ENCODE results near the gene TMEM18. TPM values are rescaled to one million over a fixed set of nuclear protein-coding genes. Genes with fewer than 3 reads are reported as not detected.
"Not testable (repeated sequence)": the region's sequence is repeated elsewhere in the genome, so short reads cannot be mapped to it uniquely, and the experiment has no call there.

Gene TMEM18
- total RNA-seq: 29.0 TPM

DNA sequence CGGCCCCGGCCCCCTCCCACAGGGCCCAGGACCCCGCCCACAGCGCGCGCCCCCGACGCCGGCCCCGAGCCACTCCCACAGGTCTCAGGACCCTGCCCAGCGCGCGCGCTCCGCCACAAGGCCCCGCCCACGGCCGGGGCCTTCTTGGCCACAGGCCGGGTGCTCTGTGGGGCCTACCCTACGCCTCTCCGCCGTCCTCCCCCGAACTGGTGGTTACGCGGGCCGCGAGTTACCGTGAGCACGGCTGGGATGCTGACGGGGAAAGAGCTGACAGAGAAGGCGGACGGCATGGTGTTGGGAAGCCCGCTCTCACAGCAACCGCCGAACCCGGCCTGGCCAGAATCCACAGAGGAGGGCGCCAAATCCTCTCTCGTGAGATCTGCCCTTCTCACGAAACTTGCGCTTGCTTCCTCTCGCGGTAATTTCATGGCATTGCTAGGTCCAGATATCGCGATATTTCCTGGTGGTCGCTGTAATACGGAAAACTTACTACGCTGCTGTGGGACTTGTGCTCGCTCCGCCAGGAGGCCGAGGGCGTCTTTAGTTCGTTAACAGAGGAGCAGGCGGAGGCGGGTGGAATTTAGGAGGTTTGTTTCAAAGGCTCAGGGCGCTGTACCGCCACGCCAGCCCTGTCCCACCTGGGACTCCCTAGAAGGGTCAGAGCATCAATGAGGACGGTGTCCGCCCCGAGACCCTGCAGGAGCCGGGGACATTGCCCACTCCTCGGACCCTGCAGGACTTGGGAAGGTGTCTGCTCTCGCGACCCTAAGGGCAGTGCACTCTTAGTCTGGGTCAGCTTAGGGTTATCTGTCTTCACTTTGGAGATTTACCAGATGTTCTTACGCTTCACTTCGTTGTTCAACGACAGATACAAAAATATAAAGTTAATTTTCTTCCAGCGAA is at the start of gene TMEM18:
TMEM18 (minus strand) TSS at position 351 of the 903 bp plus-strand sequence; CDS start at position 290, 61 bp downstream.
- DNase-seq: peak; percentile 99

- DNase-seq: no peak
These were observed 49.0 kb upstream of the TMEM18 start for GRCh38 chr2:726169-726568.

GRCh38 chr2:725468-725867 is 48.3 kb upstream of the TMEM18 start:
- DNase-seq: no peak

GRCh38 chr2:723761-724160 is 46.6 kb upstream of the TMEM18 start:
- no peak for DNase-seq

DNA sequence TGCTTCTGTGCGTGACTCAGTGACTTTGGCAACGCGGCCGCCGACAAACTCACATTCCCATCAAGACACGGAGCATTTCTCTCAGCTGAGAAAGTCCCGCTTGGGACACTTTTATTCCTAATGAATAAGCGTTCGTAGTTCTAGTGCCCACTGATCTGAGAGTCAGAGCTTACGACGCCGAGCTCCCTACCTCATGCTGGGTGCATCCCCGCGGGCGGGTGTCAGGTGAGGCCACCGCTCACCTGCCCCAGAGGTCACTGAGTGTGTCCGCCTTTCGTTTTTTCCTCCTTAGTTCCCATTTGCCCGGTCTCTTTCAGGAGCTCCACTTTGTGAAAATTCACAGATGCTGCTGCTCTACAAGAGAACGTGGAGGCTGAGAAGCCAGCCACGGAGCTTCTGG is 43.6 kb upstream of the TMEM18 start:
- no peak for DNase-seq

- no peak for DNase-seq
These were observed 42.5 kb upstream of the TMEM18 start for GRCh38 chr2:719734-720133.

- DNase-seq: no peak
These were observed 42.0 kb upstream of the TMEM18 start for GRCh38 chr2:719191-719590.

DNA sequence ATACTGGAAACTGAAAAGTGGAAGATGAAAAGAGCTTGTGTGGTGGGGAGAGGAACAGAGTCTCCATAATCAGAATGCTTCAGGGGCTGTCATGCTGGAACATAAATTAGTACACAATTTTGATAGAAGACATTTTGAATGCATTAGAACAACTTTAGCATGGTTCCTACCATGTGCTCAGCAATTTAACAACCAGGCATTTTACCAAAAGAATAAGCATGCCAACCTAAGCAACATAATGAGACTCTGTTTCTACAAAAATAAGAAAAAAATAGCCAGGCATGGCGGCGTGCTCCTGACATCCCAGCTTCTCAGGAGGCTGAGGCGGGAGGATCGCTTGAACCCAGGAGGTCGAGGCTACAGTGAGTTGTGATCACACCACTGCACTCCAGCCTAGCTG is 40.5 kb upstream of the TMEM18 start:
- no peak for DNase-seq

- peak; percentile 54 for DNase-seq
These were observed 38.8 kb upstream of the TMEM18 start for GRCh38 chr2:715854-716560.

DNA sequence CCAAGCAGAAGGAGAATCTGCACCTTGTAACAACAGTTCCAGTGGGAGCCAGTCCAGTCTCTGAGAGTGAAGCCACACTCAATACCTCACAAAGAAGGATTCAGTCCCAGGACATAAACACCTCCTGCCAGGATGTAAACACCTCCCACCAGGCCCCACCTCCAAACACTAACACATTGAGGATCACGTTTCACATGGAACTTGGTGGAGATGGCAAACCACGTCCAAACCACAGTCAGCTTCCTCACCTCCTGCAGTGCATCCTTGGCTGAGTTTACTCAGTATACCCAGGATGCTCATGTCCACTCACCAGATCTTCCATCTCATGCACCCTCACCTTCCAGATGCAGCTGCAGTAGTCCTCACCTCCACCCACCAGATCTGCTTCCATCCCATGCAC is 37.8 kb upstream of the TMEM18 start:
- DNase-seq: no peak

DNA sequence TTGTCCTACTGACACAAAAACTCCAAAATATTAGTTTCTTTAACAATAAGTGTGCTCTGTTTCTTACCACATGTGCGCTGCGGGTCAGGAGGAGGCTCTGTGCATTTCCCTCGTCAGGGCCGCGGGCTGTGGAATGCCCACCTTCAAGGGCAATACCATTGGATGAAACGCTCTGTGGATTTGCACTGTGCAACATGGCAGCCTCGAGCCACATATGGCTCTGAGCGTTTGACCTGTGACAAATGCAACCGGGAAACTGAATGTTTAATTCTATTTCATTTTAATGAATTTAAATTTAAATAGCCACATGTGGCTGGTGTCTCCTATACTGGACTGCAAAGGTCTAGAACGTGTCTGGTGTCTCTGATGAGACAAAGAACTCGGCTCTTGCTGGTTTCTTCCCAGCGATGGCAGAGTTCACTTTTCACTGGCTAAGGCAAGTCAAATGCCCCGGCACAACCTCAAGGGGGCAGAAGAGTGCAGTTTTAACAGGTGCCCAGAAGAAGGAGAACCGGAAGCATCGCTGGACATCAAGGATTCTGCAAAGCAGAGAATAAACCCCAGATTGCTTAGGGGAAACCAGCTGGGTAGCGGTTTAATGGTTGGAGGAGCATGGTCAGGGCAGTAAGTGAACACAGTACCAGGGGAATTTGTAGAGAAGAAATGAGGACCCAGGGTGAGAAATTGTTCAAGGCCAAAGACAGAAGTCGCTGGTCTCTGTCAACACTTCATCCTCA is 37.0 kb upstream of the TMEM18 start:
- peak; percentile 77 for DNase-seq

DNA sequence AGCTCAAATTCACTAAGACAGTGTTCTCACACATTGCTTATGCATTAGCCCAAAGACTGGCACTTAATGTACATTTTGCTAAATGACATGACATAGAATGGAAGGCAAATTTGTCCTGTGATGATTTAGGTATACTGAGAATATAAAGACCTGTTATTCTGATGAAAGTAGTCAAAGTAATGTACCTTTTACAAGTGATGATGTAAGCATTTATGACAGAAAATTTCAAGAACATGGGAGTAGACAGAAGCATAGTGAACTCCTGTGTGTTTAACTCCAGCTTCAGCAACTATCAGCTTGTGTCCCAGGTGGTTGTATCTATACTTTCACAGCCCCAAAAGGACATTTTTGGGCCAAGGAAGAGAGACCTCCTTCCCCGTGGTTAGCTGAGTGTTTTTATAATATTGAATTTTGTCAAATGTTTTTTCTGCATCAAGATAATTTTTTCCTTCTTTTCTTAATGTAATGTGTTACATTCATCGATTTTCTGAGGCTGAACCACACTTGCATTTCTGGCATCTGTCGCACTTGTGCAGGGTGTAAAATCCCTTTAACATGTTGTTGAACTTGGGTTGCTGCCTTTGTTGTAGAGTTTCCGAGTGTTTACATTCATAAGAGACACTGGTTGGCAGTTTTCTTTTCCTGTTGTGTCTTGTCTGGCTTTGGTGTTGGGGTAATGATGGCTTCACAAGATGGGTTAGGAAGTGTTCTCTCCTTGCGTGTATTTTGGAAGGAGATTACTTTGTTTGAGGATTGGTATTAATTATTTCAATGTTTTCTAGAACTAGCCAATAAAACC is 33.9 kb upstream of the TMEM18 start:
- DNase-seq: peak; percentile 22

GRCh38 chr2:709138-709765 is 32.0 kb upstream of the TMEM18 start:
- peak; percentile 92 for DNase-seq

- DNase-seq: no peak
These were observed 31.5 kb upstream of the TMEM18 start for GRCh38 chr2:708667-709066.

DNA sequence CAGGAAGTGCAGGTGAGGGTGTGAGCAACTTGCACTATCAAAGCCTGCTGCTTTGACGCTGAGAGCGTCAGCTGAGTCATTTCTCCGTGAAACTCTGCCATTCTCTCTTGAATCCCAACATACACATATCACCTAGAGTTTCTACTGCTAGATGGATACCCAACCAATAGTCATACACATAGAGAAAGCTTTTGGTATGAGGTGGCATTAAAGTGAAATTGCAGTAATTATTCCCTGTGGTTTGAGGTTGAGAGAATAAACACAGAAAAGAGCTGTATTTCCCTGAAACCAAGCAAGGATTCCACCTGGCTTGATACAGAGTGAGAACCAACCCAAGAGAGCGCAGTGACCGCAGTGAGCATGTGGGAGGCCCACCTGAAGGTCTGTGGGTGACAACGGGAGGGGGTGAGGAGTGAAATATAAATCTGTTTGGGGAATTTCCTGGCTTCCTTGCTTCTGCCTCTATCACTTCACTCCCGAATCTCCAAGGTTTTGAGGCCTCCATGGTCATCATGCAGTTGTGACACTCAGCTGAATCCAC is 28.8 kb upstream of the TMEM18 start:
- DNase-seq: no peak

DNA sequence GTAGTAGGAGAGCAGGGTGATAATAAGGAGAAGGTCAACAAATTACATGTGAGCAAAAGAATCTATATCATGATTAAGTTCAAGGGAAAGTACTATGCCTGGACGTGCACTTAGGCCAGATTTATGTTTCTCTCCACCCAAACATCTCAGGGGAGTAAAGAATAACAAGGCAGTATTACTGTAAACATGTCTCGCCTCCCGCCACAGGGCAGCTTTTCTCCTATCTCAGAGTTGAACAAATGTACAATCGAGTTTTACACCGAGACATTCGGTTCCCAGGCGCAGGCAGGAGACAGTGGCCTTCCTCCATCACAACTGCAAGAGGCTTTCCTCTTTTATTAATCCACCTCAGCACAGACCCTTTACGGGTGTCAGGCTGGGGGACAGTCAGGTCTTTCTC is 25.6 kb upstream of the TMEM18 start:
- not testable (repeated sequence) for DNase-seq

DNA sequence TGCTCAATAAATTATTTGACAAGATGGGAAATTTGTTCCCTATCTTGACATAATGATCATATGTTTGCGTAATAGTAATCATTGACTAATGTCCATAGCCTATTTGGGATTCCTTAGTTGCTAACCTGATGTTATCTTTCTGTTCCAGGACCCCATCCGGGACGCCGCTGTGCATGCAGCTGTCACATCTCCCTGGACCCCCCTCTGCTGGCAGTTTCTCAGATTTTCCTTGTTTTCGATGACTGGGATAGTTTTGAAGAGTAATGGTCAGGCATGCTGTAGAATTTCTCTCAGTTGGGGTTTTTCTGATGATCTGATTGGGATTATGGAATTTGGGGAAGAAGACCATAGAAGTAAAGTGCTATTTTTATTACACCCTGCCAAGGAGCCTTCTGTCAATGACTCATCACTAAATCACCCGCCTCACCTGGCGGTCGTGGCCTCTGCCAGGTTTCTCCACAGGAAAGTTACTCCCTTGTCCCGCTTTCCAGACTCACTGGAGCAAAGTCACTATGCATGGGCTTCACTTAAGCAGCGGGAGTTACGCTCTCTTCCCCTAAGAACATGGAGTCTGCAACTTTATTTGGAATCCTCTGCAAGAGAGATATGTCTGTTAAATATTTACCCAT is 19.9 kb upstream of the TMEM18 start:
- DNase-seq: no peak

- DNase-seq: no peak
These were observed 19.3 kb upstream of the TMEM18 start for GRCh38 chr2:696463-696862.

- peak; percentile 29 for DNase-seq
These were observed 17.8 kb upstream of the TMEM18 start for GRCh38 chr2:694906-695510.

- DNase-seq: peak; percentile 29
These were observed 17.0 kb upstream of the TMEM18 start for GRCh38 chr2:694174-694573.

All from tongue (tissue), 2 donors.